ENCODE measurements around the gene RASA3.
"Not testable (repeated sequence)": the region's sequence is repeated elsewhere in the genome, so short reads cannot be mapped to it uniquely, and the experiment has no call there.

DNA sequence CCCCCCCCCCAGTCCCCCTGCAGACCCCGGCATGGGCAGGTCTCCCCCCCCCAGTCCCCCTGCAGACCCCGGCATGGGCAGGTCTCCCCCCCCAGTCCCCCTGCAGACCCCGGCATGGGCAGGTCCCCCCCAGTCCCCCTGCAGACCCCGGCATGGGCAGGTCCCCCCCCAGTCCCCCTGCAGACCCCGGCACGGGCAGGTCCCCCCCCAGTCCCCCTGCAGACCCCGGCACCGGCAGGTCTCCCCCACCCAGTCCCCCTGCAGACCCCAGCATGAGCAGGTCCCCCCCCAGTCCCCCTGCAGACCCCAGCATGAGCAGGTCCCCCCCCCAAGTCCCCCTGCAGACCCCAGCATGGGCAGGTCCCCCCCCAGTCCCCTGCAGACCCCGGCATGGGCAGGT, 703 bp upstream of the RASA3 start:
- TF ChIP-seq, protein P1, sequence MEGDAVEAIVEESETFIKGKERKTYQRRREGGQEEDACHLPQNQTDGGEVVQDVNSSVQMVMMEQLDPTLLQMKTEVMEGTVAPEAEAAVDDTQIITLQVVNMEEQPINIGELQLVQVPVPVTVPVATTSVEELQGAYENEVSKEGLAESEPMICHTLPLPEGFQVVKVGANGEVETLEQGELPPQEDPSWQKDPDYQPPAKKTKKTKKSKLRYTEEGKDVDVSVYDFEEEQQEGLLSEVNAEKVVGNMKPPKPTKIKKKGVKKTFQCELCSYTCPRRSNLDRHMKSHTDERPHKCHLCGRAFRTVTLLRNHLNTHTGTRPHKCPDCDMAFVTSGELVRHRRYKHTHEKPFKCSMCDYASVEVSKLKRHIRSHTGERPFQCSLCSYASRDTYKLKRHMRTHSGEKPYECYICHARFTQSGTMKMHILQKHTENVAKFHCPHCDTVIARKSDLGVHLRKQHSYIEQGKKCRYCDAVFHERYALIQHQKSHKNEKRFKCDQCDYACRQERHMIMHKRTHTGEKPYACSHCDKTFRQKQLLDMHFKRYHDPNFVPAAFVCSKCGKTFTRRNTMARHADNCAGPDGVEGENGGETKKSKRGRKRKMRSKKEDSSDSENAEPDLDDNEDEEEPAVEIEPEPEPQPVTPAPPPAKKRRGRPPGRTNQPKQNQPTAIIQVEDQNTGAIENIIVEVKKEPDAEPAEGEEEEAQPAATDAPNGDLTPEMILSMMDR (IDR thresholded peaks at IDR 0.05): not testable (repeated sequence)
- not testable (repeated sequence) for TF ChIP-seq POLR2A (IDR thresholded peaks at IDR 0.05)

All from gastroesophageal sphincter (tissue), 3 donors.